ENCODE measurements around the gene ABCB11.

ABCB11 gene

DNA sequence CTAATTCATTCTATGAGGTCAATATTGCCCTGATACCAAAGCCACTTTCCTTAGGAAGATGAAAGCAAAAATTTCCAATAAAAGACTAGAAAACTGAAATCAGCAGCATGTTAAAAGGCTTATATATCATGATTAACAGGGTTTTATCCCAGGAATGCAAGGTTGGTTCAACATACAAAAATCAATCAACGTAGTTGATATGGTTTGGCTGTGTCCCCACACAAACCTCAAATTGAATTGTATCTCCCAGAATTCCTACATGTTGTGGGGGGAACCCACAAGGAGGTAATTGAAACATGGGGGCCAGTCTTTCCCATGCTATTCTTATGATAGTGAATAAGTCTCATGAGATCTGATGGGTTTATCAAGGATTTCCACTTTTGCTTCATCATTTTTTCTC, 11.7 kb upstream of the ABCB11 start:
- no peak for TF ChIP-seq CTCF (conservative IDR thresholded peaks at IDR 0.05; ENCODE audit: control insufficient read depth, insufficient read depth, low read depth, low read length)
- DNase-seq (ENCODE audit: low read depth) = no peak
- no peak overlapping the region for H3K4me3 ChIP-seq (ENCODE audit: control insufficient read depth, low read depth, low read length)

- no peak for TF ChIP-seq CTCF (conservative IDR thresholded peaks at IDR 0.05; ENCODE audit: control insufficient read depth, insufficient read depth, low read depth, low read length)
- no peak overlapping the region for H3K4me3 ChIP-seq (ENCODE audit: control insufficient read depth, low read depth, low read length)
These were observed 10.5 kb upstream of the ABCB11 start for GRCh38 chr2:169041594-169041993.

DNA sequence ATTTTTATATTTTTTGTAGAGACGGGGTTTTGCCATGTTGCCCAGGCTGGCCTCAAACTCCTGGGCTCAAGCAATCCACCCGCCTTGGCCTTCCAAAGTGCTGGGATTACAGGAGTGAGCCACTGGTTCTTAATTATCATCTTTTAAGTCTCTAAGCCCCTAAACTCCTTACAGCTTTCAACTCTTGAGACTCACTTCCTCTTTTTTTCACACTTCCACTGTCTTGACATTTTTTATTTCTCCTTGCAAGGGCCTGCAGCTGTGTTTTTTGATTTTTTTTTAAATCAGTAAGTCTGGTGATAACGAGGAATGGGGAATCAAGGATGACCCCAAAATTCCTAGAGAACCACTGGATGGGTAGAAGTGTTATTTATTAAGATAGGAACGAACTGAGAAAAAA, 8.6 kb upstream of the ABCB11 start:
- no peak for TF ChIP-seq CTCF (conservative IDR thresholded peaks at IDR 0.05; ENCODE audit: control insufficient read depth, insufficient read depth, low read depth, low read length)
- no peak overlapping the region for H3K4me3 ChIP-seq (ENCODE audit: control insufficient read depth, low read depth, low read length)
- no peak for DNase-seq (ENCODE audit: low read depth)

More at GRCh38 chr2:169041594-169041993, 10.5 kb upstream of the ABCB11 start:
- DNase-seq (ENCODE audit: low read depth) = no peak

- peak; percentile 75 for DNase-seq (ENCODE audit: low read depth)
These were observed 7.2 kb upstream of the ABCB11 start for GRCh38 chr2:169038338-169038757.

DNA sequence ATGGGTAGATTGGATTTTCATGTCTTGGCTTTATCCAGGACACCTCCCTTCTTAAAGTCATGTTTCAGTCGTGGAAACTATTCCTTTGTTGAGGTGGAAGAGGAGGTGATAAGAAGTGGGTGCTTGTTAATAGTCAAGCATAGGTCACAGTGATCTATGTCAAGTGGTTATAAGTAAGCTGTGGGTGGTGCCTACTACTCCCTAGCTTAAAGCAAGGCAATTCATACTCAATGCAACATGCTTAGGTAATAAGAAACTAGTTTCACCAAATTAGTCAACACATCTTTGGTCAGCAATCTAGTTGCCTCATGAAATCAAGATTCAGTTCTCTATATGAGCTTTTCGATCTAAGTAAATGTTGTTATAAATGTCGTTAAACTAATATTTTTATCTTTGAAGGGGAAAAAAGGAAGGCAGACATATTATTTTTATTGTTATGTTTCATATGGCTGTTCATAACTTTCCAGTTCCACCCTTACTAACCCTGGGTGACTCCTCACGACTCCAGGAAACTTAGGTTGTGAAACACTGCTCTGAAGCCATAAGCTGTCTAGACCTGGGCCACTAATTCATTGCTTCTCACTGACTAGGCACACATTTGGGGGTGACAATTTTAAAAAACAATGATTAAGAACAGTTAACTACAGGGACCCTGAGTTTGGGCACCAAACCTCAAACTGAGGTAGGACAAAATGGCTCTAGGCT, 5.8 kb upstream of the ABCB11 start:
- no peak overlapping the region for H3K4me3 ChIP-seq (ENCODE audit: control insufficient read depth, low read depth, low read length)
- DNase-seq (ENCODE audit: low read depth) = no peak
- no peak for TF ChIP-seq CTCF (conservative IDR thresholded peaks at IDR 0.05; ENCODE audit: control insufficient read depth, insufficient read depth, low read depth, low read length)

More at GRCh38 chr2:169038338-169038757, 7.2 kb upstream of the ABCB11 start:
- H3K4me3 ChIP-seq (ENCODE audit: control insufficient read depth, low read depth, low read length) = no peak overlapping the region
- TF ChIP-seq CTCF (conservative IDR thresholded peaks at IDR 0.05; ENCODE audit: control insufficient read depth, insufficient read depth, low read depth, low read length) = no peak

DNA sequence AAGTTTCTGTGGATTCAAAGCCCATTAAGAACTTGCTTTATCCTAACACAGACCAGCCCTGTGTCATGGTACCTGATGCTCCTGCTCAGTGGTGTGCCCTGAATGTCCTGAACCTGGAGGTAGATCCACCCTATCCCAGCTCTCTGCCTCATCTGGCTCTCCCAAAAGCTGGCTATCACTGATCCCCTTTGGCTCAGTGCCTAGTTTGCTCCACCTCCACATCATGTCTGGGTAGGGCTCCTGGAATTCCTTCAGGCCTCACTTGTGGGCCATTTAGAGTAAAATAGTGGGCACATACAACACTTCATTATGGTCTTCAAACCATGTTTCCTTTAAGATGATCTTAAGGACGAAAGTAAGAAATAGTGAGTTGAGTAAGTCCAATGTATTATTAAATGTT, 4.8 kb upstream of the ABCB11 start:
- DNase-seq (ENCODE audit: low read depth) = no peak
- no peak for TF ChIP-seq CTCF (conservative IDR thresholded peaks at IDR 0.05; ENCODE audit: control insufficient read depth, insufficient read depth, low read depth, low read length)
- H3K4me3 ChIP-seq (ENCODE audit: control insufficient read depth, low read depth, low read length) = no peak overlapping the region
